Measurements from ENCODE around the gene NEMP1.
"Not testable (repeated sequence)": the region's sequence is repeated elsewhere in the genome, so short reads cannot be mapped to it uniquely, and the experiment has no call there.

NEMP1 gene, protein sequence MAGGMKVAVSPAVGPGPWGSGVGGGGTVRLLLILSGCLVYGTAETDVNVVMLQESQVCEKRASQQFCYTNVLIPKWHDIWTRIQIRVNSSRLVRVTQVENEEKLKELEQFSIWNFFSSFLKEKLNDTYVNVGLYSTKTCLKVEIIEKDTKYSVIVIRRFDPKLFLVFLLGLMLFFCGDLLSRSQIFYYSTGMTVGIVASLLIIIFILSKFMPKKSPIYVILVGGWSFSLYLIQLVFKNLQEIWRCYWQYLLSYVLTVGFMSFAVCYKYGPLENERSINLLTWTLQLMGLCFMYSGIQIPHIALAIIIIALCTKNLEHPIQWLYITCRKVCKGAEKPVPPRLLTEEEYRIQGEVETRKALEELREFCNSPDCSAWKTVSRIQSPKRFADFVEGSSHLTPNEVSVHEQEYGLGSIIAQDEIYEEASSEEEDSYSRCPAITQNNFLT

DNA sequence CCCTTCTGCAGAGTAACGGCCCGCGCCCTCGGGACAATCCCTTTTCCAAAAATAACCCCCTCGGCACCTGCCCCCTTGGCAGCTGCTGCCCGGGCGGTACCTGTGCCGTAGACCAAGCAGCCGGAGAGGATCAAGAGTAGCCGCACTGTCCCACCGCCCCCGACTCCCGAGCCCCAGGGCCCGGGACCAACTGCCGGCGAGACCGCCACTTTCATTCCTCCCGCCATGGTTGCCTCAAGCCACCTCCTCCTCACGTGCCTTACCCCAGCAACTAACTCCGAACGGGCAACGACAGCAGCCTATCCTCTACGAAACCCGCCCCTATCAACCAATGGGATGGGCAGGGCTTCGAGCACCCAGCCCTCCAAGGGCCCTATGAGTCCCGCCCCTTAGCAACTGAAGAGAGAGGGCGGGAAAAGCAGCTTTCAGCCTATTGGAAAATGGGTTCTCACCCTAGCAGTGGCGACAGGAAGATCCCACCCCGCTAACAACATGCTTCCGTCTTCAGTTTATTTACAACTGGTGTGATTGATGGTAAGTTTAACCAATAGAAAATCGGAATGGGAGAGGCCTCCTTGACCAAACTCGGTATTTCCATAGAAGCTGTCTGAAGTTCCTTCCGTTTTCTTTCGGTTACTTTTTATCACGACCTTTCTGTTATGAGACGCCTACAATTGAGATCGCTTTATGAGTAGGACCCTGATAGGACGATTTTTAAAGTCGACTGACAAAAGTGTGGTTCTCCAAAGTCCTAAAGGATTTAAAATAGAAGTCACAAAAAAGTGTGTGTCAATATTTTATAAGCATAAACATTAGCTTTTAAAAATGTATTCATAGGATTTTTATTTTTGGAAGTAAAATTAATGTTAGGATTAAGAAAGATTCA lies at the start of gene NEMP1:
TSS of gene NEMP1 (minus strand) at position 273 of the 886 bp plus-strand sequence. CDS start at position 227, 46 bp downstream.
- peak; percentile 98 to 99 for DNase-seq

DNA sequence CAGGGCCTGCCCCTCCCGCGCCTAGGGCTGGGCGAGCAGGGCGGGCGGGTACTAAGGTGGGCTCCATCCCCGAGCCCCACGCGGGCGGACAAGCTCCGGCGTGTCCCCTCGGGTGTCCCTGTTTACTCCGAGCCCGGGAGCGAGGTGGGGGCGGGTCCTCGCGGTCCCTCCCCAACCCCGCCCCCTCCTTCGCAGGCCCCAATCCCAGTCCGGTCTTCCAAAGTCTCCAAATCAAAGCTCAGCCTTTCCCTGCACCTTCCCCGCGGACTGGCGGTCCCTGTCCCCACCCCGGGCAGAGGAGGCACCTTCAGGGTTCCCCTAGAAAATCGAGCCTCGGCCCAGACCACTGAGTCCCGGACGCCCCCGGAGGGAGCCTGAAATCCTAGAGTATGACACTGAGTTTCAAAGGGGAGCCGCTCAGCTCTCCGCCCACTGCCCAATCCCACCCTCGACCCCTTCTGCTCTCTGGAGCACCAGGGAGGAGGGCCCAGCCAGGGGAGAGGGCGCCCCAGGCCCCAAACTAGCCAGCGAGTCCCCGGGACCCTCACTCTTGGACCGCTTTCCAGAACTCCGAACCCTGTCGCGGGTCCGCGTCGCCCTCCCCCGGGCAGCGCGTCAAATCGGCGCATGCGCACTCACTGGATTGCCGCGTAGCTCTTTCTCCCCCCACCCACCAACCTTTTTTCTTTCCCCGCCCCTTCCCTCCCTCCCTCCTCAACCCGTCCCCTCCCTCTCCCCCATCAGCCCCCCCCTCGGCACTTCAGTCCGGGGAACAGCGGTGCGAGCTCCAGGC lies 49.3 kb upstream of the NEMP1 start, which contains the start of gene LRP1:
TSS of gene LRP1 (plus strand) at position 758 of the 793 bp plus-strand sequence. CDS start 482 bp downstream, outside the sequence.
- peak; percentile 42 to 77 for DNase-seq

DNA sequence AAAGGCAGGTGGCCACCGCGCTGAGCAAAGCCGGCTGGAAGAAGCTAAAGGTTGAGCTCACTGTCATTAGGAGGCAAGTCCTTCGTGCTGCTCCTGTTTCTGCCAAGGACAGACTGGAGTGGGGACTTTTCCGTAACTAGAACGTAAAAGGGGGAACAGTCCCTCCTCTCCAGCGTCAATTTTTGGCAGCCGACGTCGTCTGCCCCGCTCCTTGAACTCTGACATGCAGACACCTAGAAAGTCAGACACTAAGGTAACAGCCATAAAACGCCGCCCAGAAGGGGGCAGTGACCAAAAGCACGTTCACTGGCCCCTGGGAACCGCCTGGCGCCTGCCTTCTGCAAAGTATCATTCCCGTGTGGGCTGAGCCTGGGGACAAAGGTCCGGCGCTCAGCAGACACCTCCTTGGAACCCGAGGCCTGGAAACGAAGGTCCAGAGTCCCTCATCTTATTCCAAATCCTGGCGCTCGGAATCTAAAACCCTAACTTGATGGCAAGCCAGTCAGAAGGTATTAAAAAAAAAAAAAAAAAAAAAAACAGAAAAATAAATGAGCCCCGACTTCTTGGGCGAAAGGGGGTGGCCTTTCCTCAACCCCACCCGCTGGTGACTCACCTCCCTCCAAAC lies 48.6 kb upstream of the NEMP1 start:
- peak; percentile 53 to 71 for DNase-seq

DNA sequence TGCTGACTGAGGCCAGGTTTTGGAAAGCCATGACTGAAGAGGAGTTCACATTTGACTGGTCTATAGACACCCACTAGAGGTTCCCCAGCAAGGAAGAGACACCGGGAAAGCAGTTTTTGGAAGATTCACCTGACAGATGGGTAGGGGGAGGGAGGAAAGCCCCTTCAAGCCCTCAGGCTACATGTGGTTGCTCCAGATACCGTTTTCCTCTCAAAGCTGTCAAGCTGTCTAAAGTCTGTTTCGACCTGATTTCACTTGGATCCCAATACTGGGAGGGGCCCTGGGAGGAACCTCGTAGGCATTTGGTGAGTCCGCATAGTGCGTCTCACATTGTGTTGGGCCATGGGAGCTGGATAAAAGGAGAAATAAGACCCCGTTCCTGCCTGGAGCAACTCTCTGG lies 48.0 kb upstream of the NEMP1 start:
- no peak for DNase-seq

DNA sequence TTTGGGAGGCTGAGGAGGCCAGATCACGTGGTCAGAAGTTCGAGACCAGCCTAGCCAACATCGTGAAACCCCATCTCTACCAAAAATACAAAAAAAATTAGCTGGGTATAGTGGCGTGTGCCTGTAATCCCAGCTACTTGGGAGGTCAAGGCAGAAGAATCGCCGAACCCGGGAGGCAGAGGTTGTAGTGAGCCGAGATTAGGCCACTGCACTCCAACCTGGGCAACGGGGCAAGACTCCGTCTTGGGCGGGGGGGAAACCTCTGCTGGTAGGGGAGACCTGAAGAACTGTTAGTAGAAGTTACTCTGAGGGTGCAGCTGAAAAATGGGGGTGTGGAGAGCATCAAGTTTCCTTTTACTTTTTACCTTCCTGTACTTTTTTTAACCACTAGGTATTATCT lies 47.5 kb upstream of the NEMP1 start:
- DNase-seq: no peak

DNA sequence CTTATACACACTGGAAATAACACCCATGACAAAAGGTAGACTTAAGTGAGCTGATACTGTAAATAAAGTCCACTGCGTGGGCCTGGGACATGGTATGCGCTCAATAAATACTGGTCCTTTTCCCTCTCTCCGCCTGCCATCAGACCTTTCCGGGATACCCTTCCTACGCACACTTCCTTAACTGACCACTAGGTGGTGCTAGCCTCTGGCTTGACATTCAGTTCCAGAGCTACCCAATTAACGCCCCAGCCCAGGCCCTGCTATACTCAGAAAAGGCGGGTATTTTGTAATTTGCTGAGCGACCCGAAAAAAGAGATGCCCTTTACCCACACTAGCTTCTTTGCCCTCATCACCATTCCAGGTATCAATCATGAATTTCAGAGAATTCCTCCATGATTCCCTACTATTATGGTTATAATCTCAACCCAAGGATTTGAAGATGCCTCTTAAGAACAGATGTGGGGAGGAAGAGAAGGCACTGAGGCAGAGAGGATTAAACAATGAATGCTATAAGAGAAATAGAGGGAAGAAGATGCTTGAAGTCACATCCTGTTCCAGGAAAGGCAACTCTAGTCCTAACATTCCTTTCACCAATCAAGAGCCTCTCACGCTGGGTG lies 45.8 kb upstream of the NEMP1 start:
- peak in 1 of 2 experiments; percentile 68 for DNase-seq

DNA sequence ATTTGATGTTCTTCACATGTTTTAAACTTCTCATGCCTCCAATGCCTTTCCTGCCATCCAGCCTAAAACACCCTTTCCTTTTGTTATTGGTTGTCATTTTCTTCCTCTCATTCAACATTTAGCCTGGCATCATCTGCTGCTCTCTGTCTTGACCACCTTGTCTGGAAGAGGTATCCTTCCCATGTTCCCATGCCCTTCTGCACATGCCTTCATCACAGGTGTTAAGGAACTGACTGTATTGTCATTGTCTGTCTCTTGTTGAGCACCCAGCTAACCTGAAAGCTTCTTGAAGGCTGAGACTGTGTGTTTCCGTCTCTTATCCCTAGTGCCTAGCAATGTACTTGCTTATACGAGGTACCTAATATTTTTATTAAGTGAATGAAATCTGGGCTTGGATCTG lies 45.2 kb upstream of the NEMP1 start:
- no peak for DNase-seq

DNA sequence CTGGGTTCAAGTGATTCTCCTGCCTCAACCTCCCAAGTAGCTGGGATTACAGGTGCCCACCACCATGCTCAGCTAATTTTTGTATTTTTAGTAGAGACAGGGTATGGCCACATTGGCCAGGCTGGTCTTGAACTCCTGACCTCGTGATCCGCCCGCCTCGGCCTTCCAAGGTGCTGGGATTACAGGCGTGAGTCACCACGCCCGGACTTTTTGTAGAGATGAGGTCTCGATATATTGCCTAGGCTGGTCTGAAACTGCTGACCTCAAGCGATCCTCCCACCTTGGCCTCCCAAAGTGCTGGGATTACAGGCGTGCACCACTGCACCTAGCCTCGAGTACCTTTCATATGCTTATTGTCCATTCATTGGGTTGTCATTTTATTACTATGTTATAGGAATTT lies 42.1 kb upstream of the NEMP1 start:
- DNase-seq: not testable (repeated sequence)

DNA sequence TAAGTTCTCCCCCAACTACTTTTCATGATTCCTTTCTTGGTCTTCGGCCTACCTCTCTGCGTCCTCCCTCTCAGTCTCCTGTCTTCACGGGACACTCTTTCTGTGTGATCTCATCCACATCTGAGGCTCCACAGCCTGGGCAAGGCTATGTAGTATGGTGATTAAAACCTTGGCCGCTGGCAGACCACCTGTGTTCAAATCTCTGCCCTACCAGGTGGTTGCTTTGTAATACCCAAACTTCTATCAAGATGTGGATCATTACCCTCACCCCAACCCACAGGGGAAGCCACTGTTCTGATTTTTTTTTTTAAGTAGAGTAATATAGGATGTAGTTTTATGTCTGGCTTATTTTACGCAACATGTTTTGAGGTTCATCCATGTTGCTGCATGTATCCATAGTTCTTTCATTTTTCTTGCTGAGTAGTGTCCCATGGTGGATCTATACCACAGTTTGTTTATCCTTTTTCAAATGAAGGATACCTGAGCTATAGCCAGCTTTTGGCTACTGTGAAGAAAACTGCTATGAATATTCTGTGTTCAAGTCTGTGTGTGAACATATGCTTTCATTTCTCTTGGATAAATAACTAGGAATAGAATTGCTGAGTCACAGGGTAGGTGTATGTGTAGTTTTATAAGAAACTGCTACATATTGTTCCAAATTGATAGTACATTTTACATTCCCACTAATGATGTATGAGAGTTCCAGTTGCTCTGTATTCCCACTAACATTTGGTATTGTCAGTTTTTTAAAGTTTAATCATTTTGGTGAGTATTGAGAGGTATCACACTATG lies 40.9 kb upstream of the NEMP1 start:
- DNase-seq: no peak

DNA sequence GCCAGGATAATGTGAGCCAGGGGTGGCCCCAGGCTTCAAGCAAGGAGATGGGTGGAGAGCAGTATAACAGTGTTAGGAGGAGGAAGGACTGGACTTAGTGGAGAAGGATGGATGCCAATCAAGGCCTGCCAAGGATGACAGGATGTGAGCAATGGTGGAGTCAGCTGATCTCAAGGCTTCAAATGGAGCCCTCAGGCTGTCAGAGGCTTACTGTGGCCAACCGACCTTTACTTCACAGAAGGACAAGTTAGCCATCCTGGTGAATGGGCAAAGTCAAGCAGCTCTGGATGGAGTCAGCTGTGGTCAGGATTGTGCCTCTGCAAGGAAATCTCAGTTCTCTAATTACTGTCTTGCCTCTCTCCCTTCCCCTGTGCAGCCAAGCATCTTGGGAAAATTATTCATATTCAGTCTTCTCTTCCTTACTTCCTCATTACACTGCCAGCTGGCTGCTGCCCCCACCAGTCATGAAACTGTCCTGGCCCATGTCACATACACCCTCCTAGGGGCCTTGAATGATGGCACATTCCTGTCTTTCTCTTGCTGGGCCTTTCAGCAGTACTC lies 40.2 kb upstream of the NEMP1 start:
- DNase-seq: no peak

DNA sequence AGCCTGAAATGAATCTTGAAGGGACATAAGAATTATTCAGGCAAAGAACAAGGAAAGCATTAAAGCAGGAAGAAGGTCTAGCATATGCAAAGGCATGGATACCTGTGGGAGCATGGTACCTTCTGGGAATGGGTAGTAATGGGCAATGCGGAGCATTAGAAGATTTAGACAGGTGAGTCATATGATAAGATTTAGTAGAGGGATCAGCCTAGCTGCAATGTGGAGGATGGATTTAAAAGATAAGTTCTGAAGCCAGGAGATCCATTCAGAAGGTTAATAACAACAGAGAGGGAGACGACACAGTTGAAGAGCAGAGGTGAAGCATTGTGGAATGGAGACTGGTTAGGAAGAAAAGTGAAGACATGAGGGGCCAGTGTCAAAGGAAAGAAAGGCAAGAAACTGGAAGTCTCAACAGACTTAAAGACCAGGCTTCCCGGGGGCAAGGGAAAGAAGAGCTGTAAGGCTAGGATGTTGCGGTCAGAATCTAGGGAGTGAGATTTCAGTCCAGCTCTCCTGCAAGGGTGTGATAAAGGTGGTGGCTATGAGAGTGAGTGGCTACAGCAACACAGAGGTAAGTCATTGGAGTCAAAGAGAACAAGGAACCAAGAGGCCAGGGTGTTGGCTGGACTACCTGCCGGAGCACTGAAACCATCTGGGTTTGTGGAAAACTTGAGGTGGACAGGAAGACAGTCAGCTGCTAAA lies 38.1 kb upstream of the NEMP1 start:
- DNase-seq: no peak

DNA sequence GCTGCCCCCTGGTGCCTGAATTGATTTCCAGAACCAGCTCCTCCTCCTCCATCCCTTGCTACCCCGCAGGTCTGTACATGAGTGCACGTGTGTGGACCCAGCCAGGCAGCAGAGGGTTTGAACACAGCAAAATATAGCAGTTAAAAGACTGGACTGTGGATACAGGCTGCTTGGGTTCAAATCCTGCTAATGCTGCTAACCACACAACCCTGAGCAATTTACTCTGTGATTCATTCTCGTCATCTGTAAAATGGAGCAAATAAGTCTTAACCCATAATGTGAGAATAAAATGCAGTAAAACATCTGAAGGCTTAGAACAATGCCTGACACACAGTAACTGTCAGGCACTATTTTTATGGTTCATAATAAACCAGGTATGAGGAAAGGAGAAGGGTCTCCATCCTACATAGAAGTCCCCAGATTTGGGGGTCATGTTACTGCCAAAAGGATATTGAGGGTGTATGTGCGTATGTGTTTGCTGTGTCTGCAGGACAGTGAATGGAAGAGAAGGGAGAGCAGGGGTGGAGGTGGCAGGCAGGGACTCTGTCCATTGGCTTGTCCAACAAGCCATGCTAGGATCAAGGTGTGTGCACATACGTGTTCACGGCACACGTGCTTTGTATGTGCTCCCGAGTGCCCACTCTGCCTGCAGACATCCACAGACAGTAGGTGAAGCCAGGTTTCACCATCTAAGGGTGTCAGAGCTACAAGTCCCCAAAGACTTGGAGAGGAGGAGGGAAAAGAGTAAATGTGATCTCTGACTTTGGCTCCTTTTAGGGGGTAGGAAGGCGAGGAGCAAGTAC lies 34.1 kb upstream of the NEMP1 start:
- no peak for DNase-seq

DNA sequence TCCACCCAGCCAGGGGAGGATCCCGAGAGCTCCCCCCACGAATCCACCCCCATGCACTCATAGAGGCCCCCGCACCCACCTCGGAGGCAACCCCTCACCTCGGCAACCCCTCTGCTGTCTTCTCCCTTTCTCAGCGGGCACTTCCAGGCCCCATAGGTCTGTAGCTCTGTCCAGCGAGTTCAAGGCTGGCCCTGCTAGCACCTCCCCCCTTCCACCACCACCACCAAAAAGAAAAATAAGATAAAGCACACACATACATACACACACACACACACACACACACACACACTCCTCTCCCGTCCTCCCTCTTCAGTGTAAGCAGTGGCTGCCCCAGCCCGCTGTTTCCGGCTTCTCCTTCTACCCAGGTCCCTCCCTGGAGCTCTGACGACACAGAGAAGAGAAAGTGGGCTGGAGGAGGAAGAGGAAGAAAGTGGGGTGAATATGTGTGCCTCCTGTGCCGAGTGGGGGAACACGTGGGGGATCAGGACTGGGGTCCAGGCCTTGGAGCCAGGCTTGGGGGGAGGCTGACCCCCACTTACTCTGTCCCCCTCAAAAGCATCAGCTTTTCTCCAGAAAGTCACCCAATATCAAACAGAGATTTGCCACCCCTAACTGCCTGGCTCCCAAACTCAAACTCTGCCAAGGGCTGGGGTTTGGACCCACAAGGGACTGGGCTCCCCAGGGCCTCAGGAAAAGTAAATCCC lies 32.6 kb upstream of the NEMP1 start, which contains the start of gene STAT6:
TSS of gene STAT6 (minus strand) at position 332 of the 704 bp plus-strand sequence. CDS start 3,084 bp downstream, outside the sequence.
- no peak for DNase-seq

DNA sequence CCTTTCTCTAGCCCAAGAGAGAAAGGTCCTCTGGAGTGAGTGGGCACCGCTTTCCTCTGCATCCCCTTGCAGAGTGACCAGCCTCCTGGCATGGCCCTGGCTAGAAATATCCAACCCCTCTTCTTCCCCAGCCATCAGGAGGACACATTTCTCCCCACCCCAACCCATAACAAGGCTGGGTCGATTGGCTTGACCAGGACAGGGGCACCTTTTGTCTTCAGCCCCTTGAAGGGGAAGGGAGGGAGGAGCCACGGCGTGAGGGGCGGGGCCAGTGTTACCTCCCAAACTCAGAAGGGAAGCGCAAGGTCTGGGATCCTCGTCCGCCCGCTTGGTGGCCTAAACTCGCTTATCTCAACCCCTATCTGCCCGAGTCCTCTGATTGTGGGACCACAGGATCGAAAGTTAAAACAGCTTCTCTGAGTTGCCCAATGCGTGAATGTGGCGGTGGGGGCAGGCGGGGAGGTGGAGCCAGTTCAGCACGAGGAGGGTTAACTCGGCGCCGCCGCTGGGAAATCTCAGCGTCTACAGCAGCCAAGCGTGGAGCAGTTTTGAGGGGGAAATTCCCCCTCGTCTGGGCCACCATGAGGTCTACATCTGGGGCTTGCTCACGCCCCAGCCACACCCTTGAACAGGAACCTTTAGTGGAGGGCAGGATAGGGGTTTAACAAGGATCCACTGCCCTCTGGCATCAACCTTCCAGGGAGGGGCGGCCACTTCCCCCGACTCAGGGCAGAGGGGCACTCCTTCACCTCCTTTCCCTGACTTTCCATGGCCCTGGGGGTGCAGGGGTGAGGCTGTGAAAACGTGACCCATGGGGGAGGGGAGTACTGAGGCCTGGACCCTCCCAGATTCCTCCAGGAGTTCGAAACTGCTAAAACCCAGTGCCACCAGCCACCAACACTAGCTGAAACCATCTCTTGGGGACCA lies 31.8 kb upstream of the NEMP1 start:
- no peak for DNase-seq

DNA sequence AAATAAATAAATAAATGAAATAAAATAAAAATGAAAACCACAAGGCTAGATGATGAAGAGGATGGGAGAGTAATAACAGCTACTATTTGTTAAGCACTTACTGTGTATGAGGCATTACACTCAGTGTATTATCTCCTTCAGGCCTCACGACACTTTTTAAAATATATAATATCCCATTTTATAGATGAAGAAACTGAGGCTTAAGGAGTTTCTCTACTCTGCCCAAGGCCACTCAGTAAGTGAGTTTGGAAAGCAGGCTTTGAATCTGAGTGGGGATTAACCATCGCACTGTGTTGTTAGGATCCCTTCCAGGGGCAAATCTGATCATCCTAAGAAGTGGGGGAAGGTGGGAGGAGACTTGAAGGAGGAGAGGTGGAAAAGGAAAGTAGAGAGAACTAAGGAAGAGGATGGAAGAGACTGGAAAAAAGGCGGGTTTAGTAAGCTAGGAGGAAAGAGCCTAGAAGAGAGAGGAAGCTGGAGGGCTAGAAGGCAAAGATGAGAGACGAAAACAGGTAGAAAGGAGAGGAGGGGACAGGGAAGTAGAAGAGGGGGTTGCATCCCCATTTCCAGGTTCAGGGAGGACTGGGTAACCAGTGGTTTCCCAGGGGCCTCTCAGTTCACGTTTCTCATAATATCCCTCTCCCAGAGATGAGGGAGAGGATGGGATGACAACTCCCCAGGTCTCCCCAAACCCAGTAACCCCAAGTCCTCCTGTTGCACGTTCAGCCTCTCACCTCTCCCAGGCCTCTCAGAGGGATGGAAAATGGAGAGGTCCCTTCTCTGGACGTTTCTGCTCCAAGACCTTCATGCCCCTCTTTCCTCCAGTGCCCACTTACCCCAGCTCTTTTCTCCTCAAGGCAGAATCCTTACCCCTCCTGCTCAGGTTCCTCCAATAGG lies 30.9 kb upstream of the NEMP1 start:
- no peak for DNase-seq

All from NCI-H1930 (cell line).